GM23338 (cell line): ENCODE data around the gene PHC2. TPM values are rescaled to one million over a fixed set of nuclear protein-coding genes. Genes with fewer than 3 reads are reported as not detected.

ENCODE experiments used
- CTCF ChIP-seq, 2 experiments: fragments of 200-600 bp in 1 of 2; sonication (generic) in 1 of 2; conservative IDR thresholded peaks; 2 replicates each; pipeline versions ENCODE4 v1.5.1 to v1.6.1; 2016 to 2017; ENCODE audit warnings: antibody characterized with exemption in 2 of 2, low read depth in 2 of 2, mild to moderate bottlenecking in 2 of 2, moderate library complexity in 1 of 2
- ZNF114 ChIP-seq: fragments of 250-450 bp; sonication (Bioruptor Pico); IDR thresholded peaks from 2 replicates; pipeline ENCODE4 v1.5.0; 2020; ENCODE audit warnings: mild to moderate bottlenecking, moderate library complexity
- ZNF331 ChIP-seq: fragments of 250-450 bp; sonication (Bioruptor Pico); IDR thresholded peaks from 2 replicates; pipeline ENCODE4 v1.5.0; 2020; ENCODE audit warnings: low read depth, mild to moderate bottlenecking, moderate library complexity
- polyA plus RNA-seq: library from polyadenylated mRNA; unstranded; fragments of >200 nt; fragmentation: Nextera tagmentation; extraction: Ambion mirVana; gene quantifications from 2 replicates; pipeline ENCODE4 v1.2.1, GENCODE V29; 2016
- total RNA-seq: library from RNA; depleted of rRNA; stranded (reverse); fragments of >200 nt; shearing (Covaris generic); gene quantifications from 2 replicates; pipeline ENCODE4 v1.2.3, GENCODE V29; 2014
- TF ChIP-seq, protein P1 (sequence below): fragments of 250-450 bp; sonication (Bioruptor Pico); IDR thresholded peaks from 2 replicates; pipeline ENCODE4 v1.5.0; 2020; ENCODE audit warnings: mild to moderate bottlenecking, moderate library complexity
- TF ChIP-seq, protein P2 (sequence below): IDR thresholded peaks from one replicate; pipeline ENCODE4 v1.6.1; 2018; ENCODE audit warnings: antibody characterized with exemption; ENCODE audit not compliant: unreplicated experiment

PHC2 gene
- total and polyA plus RNA-seq, 2 experiments from 2014 or later: 1.7 to 7.3 TPM

DNA sequence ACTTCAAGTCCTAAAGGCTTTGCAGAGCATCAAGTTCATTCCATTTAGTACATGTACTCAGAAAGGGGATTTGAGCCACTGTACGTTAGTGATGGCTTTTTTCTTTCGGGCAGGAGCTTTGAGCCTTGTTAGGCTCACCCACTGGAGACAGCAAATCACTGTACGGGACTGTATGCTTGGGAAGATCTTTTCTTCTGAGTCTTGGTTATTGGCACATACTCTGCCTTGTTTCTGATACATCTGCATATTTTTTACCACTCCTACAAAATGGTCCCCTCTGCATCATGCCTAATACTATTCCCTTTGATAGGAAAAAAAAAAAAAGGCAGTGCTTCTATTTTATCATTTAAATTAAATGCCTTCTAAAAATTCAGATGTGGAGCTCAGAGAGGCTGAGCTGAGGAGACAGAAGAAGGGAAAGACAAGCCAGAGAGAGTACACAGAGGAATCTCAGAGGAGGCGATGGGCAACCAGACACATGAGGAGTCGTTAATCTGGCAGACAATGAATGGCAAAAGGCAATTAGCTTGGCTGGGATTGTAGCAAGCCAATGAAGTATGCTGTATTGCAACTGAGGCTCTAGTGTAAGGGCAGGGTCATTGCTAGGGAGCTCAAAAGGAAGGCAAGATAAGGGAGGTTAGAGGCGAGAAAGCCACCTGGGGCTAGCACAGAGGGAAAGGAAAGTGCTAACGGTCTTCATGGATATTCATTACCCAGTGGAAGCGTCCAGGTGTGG is 39.4 kb downstream of the PHC2 start (continued):
- TF ChIP-seq, protein P1, sequence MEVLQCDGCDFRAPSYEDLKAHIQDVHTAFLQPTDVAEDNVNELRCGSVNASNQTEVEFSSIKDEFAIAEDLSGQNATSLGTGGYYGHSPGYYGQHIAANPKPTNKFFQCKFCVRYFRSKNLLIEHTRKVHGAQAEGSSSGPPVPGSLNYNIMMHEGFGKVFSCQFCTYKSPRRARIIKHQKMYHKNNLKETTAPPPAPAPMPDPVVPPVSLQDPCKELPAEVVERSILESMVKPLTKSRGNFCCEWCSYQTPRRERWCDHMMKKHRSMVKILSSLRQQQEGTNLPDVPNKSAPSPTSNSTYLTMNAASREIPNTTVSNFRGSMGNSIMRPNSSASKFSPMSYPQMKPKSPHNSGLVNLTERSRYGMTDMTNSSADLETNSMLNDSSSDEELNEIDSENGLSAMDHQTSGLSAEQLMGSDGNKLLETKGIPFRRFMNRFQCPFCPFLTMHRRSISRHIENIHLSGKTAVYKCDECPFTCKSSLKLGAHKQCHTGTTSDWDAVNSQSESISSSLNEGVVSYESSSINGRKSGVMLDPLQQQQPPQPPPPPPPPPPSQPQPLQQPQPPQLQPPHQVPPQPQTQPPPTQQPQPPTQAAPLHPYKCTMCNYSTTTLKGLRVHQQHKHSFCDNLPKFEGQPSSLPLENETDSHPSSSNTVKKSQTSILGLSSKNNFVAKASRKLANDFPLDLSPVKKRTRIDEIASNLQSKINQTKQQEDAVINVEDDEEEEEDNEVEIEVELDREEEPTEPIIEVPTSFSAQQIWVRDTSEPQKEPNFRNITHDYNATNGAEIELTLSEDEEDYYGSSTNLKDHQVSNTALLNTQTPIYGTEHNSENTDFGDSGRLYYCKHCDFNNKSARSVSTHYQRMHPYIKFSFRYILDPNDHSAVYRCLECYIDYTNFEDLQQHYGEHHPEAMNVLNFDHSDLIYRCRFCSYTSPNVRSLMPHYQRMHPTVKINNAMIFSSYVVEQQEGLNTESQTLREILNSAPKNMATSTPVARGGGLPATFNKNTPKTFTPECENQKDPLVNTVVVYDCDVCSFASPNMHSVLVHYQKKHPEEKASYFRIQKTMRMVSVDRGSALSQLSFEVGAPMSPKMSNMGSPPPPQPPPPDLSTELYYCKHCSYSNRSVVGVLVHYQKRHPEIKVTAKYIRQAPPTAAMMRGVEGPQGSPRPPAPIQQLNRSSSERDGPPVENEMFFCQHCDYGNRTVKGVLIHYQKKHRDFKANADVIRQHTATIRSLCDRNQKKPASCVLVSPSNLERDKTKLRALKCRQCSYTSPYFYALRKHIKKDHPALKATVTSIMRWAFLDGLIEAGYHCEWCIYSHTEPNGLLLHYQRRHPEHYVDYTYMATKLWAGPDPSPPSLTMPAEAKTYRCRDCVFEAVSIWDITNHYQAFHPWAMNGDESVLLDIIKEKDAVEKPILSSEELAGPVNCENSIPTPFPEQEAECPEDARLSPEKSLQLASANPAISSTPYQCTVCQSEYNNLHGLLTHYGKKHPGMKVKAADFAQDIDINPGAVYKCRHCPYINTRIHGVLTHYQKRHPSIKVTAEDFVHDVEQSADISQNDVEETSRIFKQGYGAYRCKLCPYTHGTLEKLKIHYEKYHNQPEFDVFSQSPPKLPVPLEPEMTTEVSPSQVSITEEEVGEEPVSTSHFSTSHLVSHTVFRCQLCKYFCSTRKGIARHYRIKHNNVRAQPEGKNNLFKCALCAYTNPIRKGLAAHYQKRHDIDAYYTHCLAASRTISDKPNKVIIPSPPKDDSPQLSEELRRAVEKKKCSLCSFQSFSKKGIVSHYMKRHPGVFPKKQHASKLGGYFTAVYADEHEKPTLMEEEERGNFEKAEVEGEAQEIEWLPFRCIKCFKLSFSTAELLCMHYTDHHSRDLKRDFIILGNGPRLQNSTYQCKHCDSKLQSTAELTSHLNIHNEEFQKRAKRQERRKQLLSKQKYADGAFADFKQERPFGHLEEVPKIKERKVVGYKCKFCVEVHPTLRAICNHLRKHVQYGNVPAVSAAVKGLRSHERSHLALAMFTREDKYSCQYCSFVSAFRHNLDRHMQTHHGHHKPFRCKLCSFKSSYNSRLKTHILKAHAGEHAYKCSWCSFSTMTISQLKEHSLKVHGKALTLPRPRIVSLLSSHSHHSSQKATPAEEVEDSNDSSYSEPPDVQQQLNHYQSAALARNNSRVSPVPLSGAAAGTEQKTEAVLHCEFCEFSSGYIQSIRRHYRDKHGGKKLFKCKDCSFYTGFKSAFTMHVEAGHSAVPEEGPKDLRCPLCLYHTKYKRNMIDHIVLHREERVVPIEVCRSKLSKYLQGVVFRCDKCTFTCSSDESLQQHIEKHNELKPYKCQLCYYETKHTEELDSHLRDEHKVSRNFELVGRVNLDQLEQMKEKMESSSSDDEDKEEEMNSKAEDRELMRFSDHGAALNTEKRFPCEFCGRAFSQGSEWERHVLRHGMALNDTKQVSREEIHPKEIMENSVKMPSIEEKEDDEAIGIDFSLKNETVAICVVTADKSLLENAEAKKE (CRISPR knock-in tag): no peak
- TF ChIP-seq, protein P2, sequence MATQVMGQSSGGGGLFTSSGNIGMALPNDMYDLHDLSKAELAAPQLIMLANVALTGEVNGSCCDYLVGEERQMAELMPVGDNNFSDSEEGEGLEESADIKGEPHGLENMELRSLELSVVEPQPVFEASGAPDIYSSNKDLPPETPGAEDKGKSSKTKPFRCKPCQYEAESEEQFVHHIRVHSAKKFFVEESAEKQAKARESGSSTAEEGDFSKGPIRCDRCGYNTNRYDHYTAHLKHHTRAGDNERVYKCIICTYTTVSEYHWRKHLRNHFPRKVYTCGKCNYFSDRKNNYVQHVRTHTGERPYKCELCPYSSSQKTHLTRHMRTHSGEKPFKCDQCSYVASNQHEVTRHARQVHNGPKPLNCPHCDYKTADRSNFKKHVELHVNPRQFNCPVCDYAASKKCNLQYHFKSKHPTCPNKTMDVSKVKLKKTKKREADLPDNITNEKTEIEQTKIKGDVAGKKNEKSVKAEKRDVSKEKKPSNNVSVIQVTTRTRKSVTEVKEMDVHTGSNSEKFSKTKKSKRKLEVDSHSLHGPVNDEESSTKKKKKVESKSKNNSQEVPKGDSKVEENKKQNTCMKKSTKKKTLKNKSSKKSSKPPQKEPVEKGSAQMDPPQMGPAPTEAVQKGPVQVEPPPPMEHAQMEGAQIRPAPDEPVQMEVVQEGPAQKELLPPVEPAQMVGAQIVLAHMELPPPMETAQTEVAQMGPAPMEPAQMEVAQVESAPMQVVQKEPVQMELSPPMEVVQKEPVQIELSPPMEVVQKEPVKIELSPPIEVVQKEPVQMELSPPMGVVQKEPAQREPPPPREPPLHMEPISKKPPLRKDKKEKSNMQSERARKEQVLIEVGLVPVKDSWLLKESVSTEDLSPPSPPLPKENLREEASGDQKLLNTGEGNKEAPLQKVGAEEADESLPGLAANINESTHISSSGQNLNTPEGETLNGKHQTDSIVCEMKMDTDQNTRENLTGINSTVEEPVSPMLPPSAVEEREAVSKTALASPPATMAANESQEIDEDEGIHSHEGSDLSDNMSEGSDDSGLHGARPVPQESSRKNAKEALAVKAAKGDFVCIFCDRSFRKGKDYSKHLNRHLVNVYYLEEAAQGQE: no peak
- TF ChIP-seq ZNF331 (no peak), CTCF (conservative IDR thresholded peaks at IDR 0.05; ENCODE audit: low read depth in 2 of 2) (no peak), ZNF114 (no peak)
